Right lobe of liver (tissue), 4 donors: ENCODE measurements around the gene GNPTAB.

Experiments used
- POLR2A ChIP-seq: fragments of 450-650 bp; IDR thresholded peaks from one replicate; pipeline ENCODE4 v1.6.1; 2017; ENCODE audit warnings: antibody characterized with exemption, mild to moderate bottlenecking
- TF ChIP-seq, protein P1 (sequence below), 4 donors: fragments of 200-600 bp in 3 of 4; fragments of 450-650 bp in 1 of 4; IDR thresholded peaks; one replicate each; pipeline versions ENCODE4 v1.5.1 to v1.8.0; 2016 to 2022; ENCODE audit warnings: antibody characterized with exemption in 4 of 4, mild to moderate bottlenecking in 2 of 4
- donor health status: DM: no; HTN: no; CAD: no.
- donor health status: DM: no; HTN: no; CAD: no.
- donor health status: DM: no; HTN: yes; CAD: no.

GRCh38 chr12:101710288-101710687, 120.5 kb downstream of the GNPTAB start:
- TF ChIP-seq, protein P1, sequence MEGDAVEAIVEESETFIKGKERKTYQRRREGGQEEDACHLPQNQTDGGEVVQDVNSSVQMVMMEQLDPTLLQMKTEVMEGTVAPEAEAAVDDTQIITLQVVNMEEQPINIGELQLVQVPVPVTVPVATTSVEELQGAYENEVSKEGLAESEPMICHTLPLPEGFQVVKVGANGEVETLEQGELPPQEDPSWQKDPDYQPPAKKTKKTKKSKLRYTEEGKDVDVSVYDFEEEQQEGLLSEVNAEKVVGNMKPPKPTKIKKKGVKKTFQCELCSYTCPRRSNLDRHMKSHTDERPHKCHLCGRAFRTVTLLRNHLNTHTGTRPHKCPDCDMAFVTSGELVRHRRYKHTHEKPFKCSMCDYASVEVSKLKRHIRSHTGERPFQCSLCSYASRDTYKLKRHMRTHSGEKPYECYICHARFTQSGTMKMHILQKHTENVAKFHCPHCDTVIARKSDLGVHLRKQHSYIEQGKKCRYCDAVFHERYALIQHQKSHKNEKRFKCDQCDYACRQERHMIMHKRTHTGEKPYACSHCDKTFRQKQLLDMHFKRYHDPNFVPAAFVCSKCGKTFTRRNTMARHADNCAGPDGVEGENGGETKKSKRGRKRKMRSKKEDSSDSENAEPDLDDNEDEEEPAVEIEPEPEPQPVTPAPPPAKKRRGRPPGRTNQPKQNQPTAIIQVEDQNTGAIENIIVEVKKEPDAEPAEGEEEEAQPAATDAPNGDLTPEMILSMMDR (IDR thresholded peaks at IDR 0.05) = no peak
- no peak for TF ChIP-seq POLR2A
